BLaER1 treated with 17β-estradiol and CSF1 and Interleukin-3, amounts not matched to agents 10 nM and 100 nM (cell line): Measurements from ENCODE around the gene CREB3L4.

Source experiments
- H3K27ac ChIP-seq, 11 experiments: shearing (Covaris generic); formaldehyde crosslinking; 2 replicates each; pipeline ENCODE4 v1.8.1; 2022
- H3K27me3 ChIP-seq, 11 experiments: shearing (Covaris generic); formaldehyde crosslinking; 2 replicates each; pipeline ENCODE4 v1.8.1; 2022
- H3K36me3 ChIP-seq, 11 experiments: shearing (Covaris generic); formaldehyde crosslinking; 2 replicates each; pipeline ENCODE4 v1.8.1; 2022
- H3K4me1 ChIP-seq, 10 experiments: shearing (Covaris generic); formaldehyde crosslinking; 2 replicates each; pipeline ENCODE4 v1.8.1; 2022
- H3K4me2 ChIP-seq, 11 experiments: shearing (Covaris generic); formaldehyde crosslinking; 2 replicates each; pipeline ENCODE4 v1.8.1; 2022
- H3K4me3 ChIP-seq, 10 experiments: shearing (Covaris generic); formaldehyde crosslinking; 2 replicates each; pipeline ENCODE4 v1.8.1; 2022
- H3K9ac ChIP-seq, 11 experiments: shearing (Covaris generic); formaldehyde crosslinking; 2 replicates each; pipeline ENCODE4 v1.8.1; 2022
- H3K9me3 ChIP-seq, 11 experiments: shearing (Covaris generic); formaldehyde crosslinking; replicated peaks in 1 of 11; 2 replicates each; pipeline ENCODE4 v1.8.1; 2022
- H4K20me1 ChIP-seq, 11 experiments: shearing (Covaris generic); formaldehyde crosslinking; 2 replicates each; pipeline ENCODE4 v1.8.1; 2022
- Cebpa-rat ChIP-seq, 11 experiments: shearing (Covaris generic); IDR thresholded peaks; 2 replicates each; pipeline ENCODE4 v1.8.1; 2022

Gene CREB3L4

DNA sequence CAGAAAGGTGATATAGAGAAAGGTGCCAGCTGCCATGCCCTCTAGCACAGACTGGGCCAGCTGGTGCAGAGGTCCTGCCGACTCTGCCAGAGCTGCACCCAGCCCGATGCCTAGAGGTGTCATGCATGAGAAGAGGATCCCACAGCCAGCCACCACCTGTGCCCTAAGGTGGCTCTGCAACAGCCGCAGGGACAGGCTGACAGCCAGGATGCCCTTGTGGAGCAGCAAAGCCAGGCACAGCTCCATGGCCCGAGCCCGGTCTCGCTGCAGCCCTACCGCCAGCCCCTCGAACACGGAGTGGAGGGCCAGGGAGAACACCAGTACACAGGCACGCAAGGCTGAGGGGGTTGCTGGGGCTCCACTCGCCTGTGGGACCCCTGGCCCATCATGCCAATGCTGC is 7.5 kb upstream of the CREB3L4 start:
- H3K4me1 ChIP-seq, result peaks cover 68 to 83% (median 81%) of the 10 kb centered on the region in 10 experiments
- H4K20me1 ChIP-seq, result peaks cover 23 to 42% (median 26%) of the 10 kb centered on the region in 11 experiments
- H3K4me2 ChIP-seq, result peak overlapping the region; percentile 90 to 100 (median 99)
- no peaks in the 10 kb centered on the region for H3K9me3 ChIP-seq
- no peak for TF ChIP-seq Cebpa-rat (IDR thresholded peaks at IDR 0.05)
- H3K27ac ChIP-seq, result peak overlapping the region; percentile 9 to 93 (median 91); a peak in 18 of 22 replicates
- no peaks in the 10 kb centered on the region for H3K27me3 ChIP-seq
- H3K4me3 ChIP-seq, result peak overlapping the region in 6 of 10 experiments; percentile 13 to 96 (median 78); a peak in 8 of 20 replicates
- H3K9ac ChIP-seq, result peak overlapping the region; percentile 45 to 97 (median 92); a peak in 18 of 22 replicates
- H3K36me3 ChIP-seq, result peaks cover 13 to 26% (median 17%) of the 10 kb centered on the region in 11 experiments; a peak in 21 of 22 replicates

DNA sequence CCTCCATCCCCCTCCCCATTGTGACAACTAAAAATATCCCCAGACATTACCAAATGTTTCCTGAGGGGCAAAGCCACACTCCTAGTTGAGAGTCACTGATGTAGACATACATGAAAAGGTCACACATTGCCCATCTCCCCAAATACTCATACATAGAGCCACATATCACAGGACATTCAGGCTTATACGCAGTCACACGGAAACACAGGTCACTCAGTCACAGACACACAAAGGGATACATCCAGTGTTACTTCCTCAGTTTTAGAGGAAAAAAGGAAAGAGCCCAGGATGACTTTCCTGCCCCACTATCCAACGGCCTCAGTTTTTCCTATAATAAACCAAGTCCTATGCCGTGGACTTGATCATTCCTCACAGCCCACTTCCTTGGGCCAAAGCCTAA is 6.3 kb upstream of the CREB3L4 start:
- peaks cover 67 to 83% (median 81%) of the 10 kb centered on the region in 10 experiments for H3K4me1 ChIP-seq
- H4K20me1 ChIP-seq, result peaks cover 11 to 30% (median 14%) of the 10 kb centered on the region in 11 experiments; a peak in 21 of 22 replicates
- peak overlapping the region; percentile 20 to 93 (median 91); a peak in 20 of 22 replicates for H3K27ac ChIP-seq
- no peak for TF ChIP-seq Cebpa-rat (IDR thresholded peaks at IDR 0.05)
- no peaks in the 10 kb centered on the region for H3K27me3 ChIP-seq
- peak overlapping the region; percentile 90 to 100 (median 99) for H3K4me2 ChIP-seq
- peak overlapping the region; percentile 64 to 85 (median 71) for H3K4me3 ChIP-seq
- peak overlapping the region; percentile 81 to 96 (median 87) for H3K9ac ChIP-seq
- H3K9me3 ChIP-seq, result no peaks in the 10 kb centered on the region
- peaks cover 13 to 26% (median 17%) of the 10 kb centered on the region in 11 experiments; a peak in 21 of 22 replicates for H3K36me3 ChIP-seq

DNA sequence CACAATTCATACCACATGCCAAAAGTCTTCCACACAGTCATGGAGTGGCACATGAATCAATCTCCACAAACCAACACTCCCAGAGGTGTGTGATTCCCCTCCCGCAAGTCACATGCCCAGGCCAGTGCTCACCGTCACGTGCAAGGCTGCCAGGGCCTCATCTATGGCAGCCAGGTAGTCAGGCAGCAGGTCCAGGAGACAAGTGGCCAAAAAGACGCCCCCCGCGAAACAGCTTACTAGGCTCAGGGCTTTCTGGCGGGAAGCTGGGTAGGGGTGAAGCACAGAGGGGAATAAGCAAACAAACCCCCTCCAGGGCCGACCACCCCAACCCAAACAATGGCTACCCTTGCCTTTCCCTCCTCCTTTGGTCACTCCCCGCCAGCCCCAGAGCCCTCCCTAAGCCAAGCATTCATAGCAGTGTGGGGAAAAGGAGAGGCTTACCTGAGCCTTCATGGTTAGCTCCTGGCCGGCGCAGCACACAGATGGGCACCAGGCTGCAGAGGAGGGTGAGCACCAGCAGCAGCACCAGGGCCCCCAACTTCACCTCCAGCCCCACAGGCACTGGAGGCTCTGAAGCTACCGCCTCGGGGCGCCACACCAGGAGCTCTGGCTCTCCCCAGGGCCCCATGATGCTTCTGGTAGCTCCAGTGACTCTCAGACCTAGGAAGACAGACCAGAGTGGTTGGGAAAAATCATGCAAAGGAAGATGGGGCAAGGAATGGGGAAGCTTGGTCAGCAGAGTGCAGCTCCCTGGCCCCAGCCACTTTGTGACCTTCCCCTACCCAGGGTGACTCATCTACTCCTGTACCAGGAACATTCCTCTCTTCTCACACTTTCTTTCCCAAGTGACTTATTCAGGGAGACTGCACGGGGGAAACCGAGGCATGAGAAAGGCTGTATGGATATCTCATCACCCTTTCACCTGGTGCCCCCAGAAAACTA is 5.3 kb upstream of the CREB3L4 start:
- peak overlapping the region; percentile 90 to 100 (median 99) for H3K4me2 ChIP-seq
- H3K27me3 ChIP-seq, result no peaks in the 10 kb centered on the region
- no peak for TF ChIP-seq Cebpa-rat (IDR thresholded peaks at IDR 0.05)
- H3K36me3 ChIP-seq, result peaks cover 13 to 26% (median 17%) of the 10 kb centered on the region in 11 experiments; a peak in 21 of 22 replicates
- H3K4me3 ChIP-seq, result peak overlapping the region; percentile 64 to 85 (median 71)
- no peaks in the 10 kb centered on the region for H3K9me3 ChIP-seq
- peaks cover 59 to 76% (median 72%) of the 10 kb centered on the region in 10 experiments for H3K4me1 ChIP-seq
- H3K27ac ChIP-seq, result peak overlapping the region; percentile 72 to 93 (median 91)
- peak overlapping the region; percentile 81 to 96 (median 87) for H3K9ac ChIP-seq
- peaks cover 2 to 20% (median 5%) of the 10 kb centered on the region in 11 experiments; a peak in 14 of 22 replicates for H4K20me1 ChIP-seq

DNA sequence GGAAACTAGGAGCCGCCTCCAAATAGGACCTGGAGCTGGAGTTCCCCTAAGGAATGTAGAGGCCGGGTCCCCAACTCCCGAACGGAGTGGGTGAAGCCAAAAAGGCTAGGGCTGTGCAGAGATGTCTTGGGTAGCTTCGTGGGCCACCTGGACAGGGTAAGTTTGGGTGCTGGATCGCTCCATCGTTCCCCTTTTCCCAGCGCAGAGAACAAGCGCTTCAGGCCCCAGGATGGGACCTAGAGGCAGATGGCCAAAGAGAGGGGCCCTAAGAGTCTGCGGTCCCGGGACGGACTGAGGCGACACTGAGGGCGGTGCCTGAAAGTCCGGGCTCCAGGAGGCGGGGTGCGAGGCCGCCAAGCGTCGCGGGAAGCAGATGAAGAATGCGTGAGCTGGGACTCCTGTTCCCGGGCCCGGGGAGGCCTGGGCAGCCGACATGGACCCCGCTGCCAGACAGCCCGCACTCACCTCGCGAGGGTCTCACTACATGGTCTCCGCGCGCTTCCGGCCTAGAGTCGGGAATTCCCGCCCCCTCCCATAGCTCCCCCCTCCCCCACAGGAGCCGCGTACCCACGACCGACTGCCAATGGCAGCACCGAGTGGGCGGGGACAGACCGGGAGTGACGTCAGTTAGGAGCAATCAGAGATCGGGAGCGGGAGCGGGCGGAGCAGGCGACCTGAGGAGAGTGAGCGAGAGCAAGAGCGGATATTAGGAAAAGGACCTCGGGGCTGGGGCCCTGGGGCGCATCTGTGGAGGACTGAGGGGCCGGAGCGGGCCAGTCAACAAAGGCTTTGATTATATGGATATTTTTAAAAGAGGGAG is 4.5 kb upstream of the CREB3L4 start, which contains the start of gene SLC39A1:
Gene SLC39A1 (minus strand): TSS at position 508 of the 820 bp plus-strand sequence. CDS start 822 bp downstream, outside the sequence.
- TF ChIP-seq Cebpa-rat (IDR thresholded peaks at IDR 0.05), result no peak
- Histone ChIP-seq H3K4me3 (peak within 1 kb of the TSS; percentile 64 to 85 (median 71)), H3K27ac (peak within 1 kb of the TSS; percentile 72 to 93 (median 91)), H3K36me3 (peaks cover 13 to 26% (median 17%) of the 10 kb centered on the region in 11 experiments; a peak in 21 of 22 replicates), H3K27me3 (no peaks in the 10 kb centered on the region), H4K20me1 (peaks cover 0 to 17% (median 0%) of the 10 kb centered on the region in 11 experiments; a peak in 3 of 22 replicates), H3K9me3 (no peaks in the 10 kb centered on the region), H3K4me1 (peaks cover 63 to 80% (median 72%) of the 10 kb centered on the region in 10 experiments), H3K9ac (peak within 1 kb of the TSS; percentile 81 to 96 (median 87)), H3K4me2 (peak within 1 kb of the TSS; percentile 90 to 100 (median 99))

DNA sequence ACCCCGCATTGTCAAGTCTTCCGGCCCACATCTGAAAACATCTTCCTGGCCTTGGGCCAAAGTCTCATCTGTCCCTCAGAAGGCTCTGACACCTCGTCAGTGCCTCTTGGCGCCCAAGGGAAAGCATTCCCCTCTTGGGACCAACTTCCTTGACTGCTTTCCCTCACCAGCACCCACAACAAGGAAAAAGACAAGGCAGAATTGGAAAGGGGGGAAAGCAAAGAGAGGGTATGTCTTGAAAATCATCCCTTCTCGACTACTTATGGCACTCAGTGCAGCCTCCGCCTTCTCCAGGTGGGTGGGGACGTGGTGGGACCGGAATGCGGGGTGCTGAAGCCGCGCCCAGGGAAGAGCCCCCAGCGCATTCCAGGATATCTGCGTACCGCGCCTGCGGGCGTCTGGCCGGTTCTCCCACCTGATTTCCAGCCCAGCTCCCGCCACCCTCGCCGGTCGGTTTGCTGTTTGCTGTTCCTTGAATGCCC is 3.8 kb upstream of the CREB3L4 start:
- H3K4me3 ChIP-seq, result peak overlapping the region; percentile 64 to 85 (median 71)
- H4K20me1 ChIP-seq, result peaks cover 0 to 17% (median 0%) of the 10 kb centered on the region in 11 experiments; a peak in 2 of 22 replicates
- H3K4me2 ChIP-seq, result peak overlapping the region; percentile 90 to 100 (median 99)
- H3K9ac ChIP-seq, result peak overlapping the region; percentile 81 to 96 (median 87)
- H3K27ac ChIP-seq, result peak overlapping the region; percentile 72 to 93 (median 91)
- peaks cover 13 to 26% (median 17%) of the 10 kb centered on the region in 11 experiments; a peak in 21 of 22 replicates for H3K36me3 ChIP-seq
- peaks cover 68 to 84% (median 76%) of the 10 kb centered on the region in 10 experiments for H3K4me1 ChIP-seq
- no peaks in the 10 kb centered on the region for H3K9me3 ChIP-seq
- no peaks in the 10 kb centered on the region for H3K27me3 ChIP-seq
- no peak for TF ChIP-seq Cebpa-rat (IDR thresholded peaks at IDR 0.05)

DNA sequence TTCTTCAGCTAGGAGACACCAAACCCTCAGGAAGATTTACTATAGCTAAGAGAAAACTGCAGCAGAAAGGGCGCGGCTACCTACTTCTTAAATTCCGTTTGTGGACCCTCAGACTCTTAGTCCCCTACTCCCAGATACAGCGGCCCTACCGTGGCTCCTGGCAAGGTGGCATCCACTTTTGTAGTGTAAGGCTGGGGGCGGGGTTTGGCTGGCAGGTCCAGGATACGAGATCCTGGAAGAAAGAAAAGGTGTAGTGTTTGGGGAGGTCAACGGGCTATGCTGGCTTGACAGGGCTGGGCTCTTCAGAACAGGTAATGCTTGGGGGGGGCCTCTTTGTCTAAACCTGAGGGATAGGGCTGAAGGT is 280 bp downstream of the CREB3L4 start:
- Histone ChIP-seq H3K9me3 (no peaks in the 10 kb centered on the region), H3K4me1 (peaks cover 59 to 81% (median 74%) of the 10 kb centered on the region in 10 experiments), H3K27ac (peak overlapping the region; percentile 1 to 97 (median 92); a peak in 19 of 22 replicates), H3K36me3 (peaks cover 0 to 11% (median 6%) of the 10 kb centered on the region in 11 experiments; a peak in 16 of 22 replicates), H3K4me3 (peak overlapping the region; percentile 59 to 81 (median 72)), H3K4me2 (peak overlapping the region; percentile 94 to 100 (median 99)), H4K20me1 (no peaks in the 10 kb centered on the region), H3K9ac (peak overlapping the region; percentile 72 to 95 (median 88); a peak in 21 of 22 replicates), H3K27me3 (no peaks in the 10 kb centered on the region)
- TF ChIP-seq Cebpa-rat (IDR thresholded peaks at IDR 0.05), result no peak

DNA sequence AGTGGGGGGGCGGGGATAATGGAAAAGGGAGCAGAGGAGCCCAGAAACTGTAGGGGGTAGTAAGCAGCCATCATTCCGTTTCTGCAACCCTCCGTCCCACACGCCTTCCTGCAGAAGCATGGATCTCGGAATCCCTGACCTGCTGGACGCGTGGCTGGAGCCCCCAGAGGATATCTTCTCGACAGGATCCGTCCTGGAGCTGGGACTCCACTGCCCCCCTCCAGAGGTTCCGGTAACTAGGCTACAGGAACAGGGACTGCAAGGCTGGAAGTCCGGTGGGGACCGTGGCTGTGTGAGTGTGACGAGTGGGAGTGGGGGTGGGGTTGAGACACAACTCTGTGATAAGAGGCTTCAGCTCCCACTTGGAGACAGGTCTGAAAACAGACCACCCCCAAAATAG is 706 bp downstream of the CREB3L4 start:
- Histone ChIP-seq H3K27ac (peak overlapping the region; percentile 1 to 97 (median 92); a peak in 19 of 22 replicates), H3K9me3 (no peaks in the 10 kb centered on the region)

DNA sequence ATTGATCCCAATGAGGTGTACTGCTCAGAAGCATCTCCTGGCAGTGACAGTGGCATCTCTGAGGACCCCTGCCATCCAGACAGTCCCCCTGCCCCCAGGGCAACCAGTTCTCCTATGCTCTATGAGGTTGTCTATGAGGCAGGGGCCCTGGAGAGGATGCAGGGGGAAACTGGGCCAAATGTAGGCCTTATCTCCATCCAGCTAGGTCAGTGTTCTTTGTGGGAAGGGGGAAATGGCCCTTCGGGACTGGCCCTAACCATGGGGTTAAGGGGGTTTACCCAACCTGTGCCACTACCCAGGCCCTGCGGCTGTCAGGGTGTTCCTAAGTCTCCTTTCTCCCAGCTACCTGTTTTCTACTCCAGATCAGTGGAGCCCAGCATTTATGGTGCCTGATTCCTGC is 1.3 kb downstream of the CREB3L4 start:
- Histone ChIP-seq H3K27ac (peak overlapping the region in 8 of 11 experiments; percentile 88 to 97 (median 94); a peak in 17 of 22 replicates), H3K27me3 (no peaks in the 10 kb centered on the region), H3K9ac (peak overlapping the region in 9 of 11 experiments; percentile 81 to 95 (median 89); a peak in 18 of 22 replicates), H3K4me2 (peak overlapping the region; percentile 94 to 100 (median 99)), H3K4me1 (peaks cover 67 to 85% (median 79%) of the 10 kb centered on the region in 10 experiments), H4K20me1 (no peaks in the 10 kb centered on the region), H3K36me3 (peaks cover 7 to 21% (median 16%) of the 10 kb centered on the region in 11 experiments), H3K9me3 (no peaks in the 10 kb centered on the region), H3K4me3 (peak overlapping the region; percentile 59 to 81 (median 72))
- no peak for TF ChIP-seq Cebpa-rat (IDR thresholded peaks at IDR 0.05)

More for the DNA sequence above, 706 bp downstream of the CREB3L4 start:
- H3K4me1 ChIP-seq, result peaks cover 63 to 82% (median 78%) of the 10 kb centered on the region in 10 experiments
- peak overlapping the region; percentile 72 to 95 (median 88); a peak in 21 of 22 replicates for H3K9ac ChIP-seq
- H3K4me2 ChIP-seq, result peak overlapping the region; percentile 94 to 100 (median 99)
- peak overlapping the region; percentile 59 to 81 (median 72) for H3K4me3 ChIP-seq
- no peak for TF ChIP-seq Cebpa-rat (IDR thresholded peaks at IDR 0.05)
- H3K36me3 ChIP-seq, result peaks cover 1 to 15% (median 10%) of the 10 kb centered on the region in 11 experiments; a peak in 20 of 22 replicates
- no peaks in the 10 kb centered on the region for H4K20me1 ChIP-seq
- H3K27me3 ChIP-seq, result no peaks in the 10 kb centered on the region
